ENCODE measurements around the gene CDR2L. TPM values are rescaled to one million over a fixed set of nuclear protein-coding genes. Genes with fewer than 3 reads are reported as not detected.

CDR2L gene
- total RNA-seq, 4 donors from 2014 or later, result 8.5 to 23.2 (median 10.1) TPM

- ATAC-seq (ENCODE audit: low FRiP score), result no peak
- no peak for TF ChIP-seq CTCF (IDR thresholded peaks at IDR 0.05)
- no peak for DNase-seq (ENCODE audit: low spot score)
Measured at GRCh38 chr17:74995847-74996246, 8.4 kb downstream of the CDR2L start.

GRCh38 chr17:74998783-74999182 lies 11.4 kb downstream of the CDR2L start:
- ATAC-seq (ENCODE audit: low FRiP score) (no peak), DNase-seq (ENCODE audit: low spot score) (no peak)
- no peak for TF ChIP-seq CTCF (IDR thresholded peaks at IDR 0.05)

DNA sequence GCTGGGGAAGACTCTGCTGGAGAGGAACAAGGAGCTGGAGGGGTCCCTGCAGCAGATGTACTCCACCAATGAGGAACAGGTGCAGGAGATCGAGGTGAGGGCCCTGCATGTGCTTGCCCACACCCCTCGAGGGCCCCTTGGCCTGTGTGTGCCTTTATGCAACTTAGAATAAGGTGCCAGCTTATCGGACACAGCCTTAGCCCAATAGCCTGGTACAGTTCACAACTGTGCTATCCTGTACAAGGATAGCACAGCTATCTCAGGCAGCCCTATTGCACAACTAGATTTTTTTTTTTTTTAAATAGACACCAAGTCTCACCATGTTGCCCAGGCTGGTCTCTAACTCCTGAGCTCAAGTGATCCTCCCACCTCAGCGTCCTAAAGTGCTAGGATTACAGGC lies 12.1 kb downstream of the CDR2L start:
- DNase-seq (ENCODE audit: low spot score), result no peak
- no peak for TF ChIP-seq CTCF (IDR thresholded peaks at IDR 0.05)
- ATAC-seq (ENCODE audit: low FRiP score), result no peak

DNA sequence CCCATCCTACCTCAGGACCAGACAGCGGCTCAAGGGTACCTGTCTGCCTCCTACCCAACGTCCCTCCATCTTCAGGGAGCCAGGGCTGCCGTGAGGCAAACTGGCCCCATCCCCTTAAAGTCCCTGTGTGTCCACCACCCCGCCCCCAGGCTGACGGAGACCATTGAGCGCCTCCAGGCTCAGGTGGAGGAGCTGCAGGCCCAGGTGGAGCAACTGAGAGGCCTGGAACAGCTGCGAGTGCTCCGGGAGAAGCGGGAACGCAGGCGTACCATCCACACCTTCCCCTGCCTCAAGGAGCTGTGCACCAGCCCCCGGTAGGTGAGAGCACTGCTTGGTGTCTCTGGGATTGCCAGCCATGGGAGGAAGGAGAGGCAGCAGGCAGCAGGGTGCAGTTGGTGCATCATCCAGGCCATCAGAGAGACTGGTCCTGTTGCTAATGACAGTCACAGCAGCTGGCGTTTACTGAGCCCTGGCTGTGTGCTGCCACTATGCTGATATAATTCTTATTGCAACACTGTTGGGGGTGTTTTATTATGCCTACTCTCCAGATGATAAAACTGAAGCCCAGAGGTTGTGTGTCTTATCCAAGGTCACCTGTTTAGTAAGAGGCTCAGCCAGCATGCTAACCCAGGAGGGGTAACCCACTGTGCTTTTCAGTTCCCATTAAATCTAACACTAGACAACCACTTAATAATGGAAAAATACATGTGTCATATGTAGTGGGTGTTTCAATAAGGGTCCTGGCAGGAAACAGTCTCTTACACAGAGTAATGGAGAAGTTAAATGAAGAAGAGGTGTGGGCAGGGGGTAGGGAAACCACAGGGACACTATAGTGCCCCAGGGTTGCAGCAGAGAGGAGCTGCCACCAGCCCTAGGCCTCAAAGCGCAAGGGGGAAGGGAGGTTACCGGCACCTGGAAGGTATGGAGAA lies 14.7 kb downstream of the CDR2L start:
- no peak for ATAC-seq (ENCODE audit: low FRiP score)
- DNase-seq (ENCODE audit: low spot score), result no peak
- no peak for TF ChIP-seq CTCF (IDR thresholded peaks at IDR 0.05)

- DNase-seq (ENCODE audit: low spot score), result no peak
- ATAC-seq (ENCODE audit: low FRiP score), result no peak
- TF ChIP-seq CTCF (IDR thresholded peaks at IDR 0.05), result no peak
Measured at GRCh38 chr17:75003070-75003956, 15.9 kb downstream of the CDR2L start.

GRCh38 chr17:75003957-75004355 lies 16.5 kb downstream of the CDR2L start:
- DNase-seq (ENCODE audit: low spot score), result no peak
- TF ChIP-seq CTCF (IDR thresholded peaks at IDR 0.05), result no peak
- ATAC-seq (ENCODE audit: low FRiP score), result no peak

Measured in omental fat pad (tissue), 4 donors.